SK-N-SH (cell line): Measurements from ENCODE around the gene ELAVL4.

Experiments used
- CTCF ChIP-seq: fragments of 200-600 bp; sonication (generic); IDR thresholded peaks from 2 replicates; pipeline ENCODE4 v1.6.1; 2017; ENCODE audit warnings: antibody characterized with exemption, mild to moderate bottlenecking, moderate library complexity
- EP300 ChIP-seq, 2 experiments: IDR thresholded peaks; 2 replicates each; pipeline versions ENCODE4 v1.4.0 to v1.6.1; 2012; ENCODE audit warnings: borderline replicate concordance in 1 of 2, low read depth in 1 of 2, low read length in 1 of 2
- FOXJ3 ChIP-seq: sonication (generic); formaldehyde crosslinking; IDR thresholded peaks from 2 replicates; pipeline ENCODE4 v1.5.1; 2020; ENCODE audit warnings: mild to moderate bottlenecking, missing genetic modification reagents
- GATA2 ChIP-seq: sonication (generic); formaldehyde crosslinking; IDR thresholded peaks from 2 replicates; pipeline ENCODE4 v1.5.0; 2020; ENCODE audit warnings: mild to moderate bottlenecking, missing genetic modification reagents
- MAX ChIP-seq: IDR thresholded peaks from 2 replicates; pipeline ENCODE4 v1.4.0; 2012; ENCODE audit warnings: low read depth
- SIN3A ChIP-seq: IDR thresholded peaks from 2 replicates; pipeline ENCODE4 v1.6.1; 2012; ENCODE audit warnings: low read depth, mild to moderate bottlenecking, low read length, moderate library complexity, borderline replicate concordance
- SMC3 ChIP-seq: IDR thresholded peaks from 2 replicates; pipeline ENCODE4 v1.6.1; 2012; ENCODE audit warnings: low read depth, low read length, improper control_type of control experiment
- TAF1 ChIP-seq: IDR thresholded peaks from 2 replicates; pipeline ENCODE4 v1.6.1; 2012; ENCODE audit warnings: low read depth, mild to moderate bottlenecking, low read length, moderate library complexity, borderline replicate concordance
- TCF12 ChIP-seq: IDR thresholded peaks from 2 replicates; pipeline ENCODE4 v1.4.0; 2012
- TEAD4 ChIP-seq: IDR thresholded peaks from 2 replicates; pipeline ENCODE4 v1.4.0; 2012; ENCODE audit warnings: mild to moderate bottlenecking, borderline replicate concordance; ENCODE audit not compliant: insufficient read depth
- YY1 ChIP-seq: IDR thresholded peaks from 2 replicates; pipeline ENCODE4 v1.4.0; 2012; ENCODE audit warnings: low read depth, mild to moderate bottlenecking
- ZBTB33 ChIP-seq: IDR thresholded peaks from 2 replicates; pipeline ENCODE4 v1.4.0; 2012; ENCODE audit warnings: low read depth, borderline replicate concordance

GRCh38 chr1:50152236-50152635, 43.5 kb downstream of the ELAVL4 start:
- no peak for TF ChIP-seq ZBTB33
- no peak for TF ChIP-seq YY1
- no peak for TF ChIP-seq CTCF
- no peak for TF ChIP-seq TEAD4
- TF ChIP-seq SIN3A: no peak
- no peak for TF ChIP-seq EP300 (IDR thresholded peaks at IDR 0.05; ENCODE audit: borderline replicate concordance in 1 of 2, low read depth in 1 of 2, low read length in 1 of 2)
- no peak for TF ChIP-seq FOXJ3
- no peak for TF ChIP-seq GATA2
- no peak for TF ChIP-seq TAF1
- no peak for TF ChIP-seq TCF12
- no peak for TF ChIP-seq MAX
- TF ChIP-seq SMC3: no peak
